Jurkat, Clone E6-1 (cell line): ENCODE results near the gene CNTN2.

Experiments
- DNase-seq: peaks from one replicate; pipeline ENCODE4 v3.0.0-alpha.2; 2011; ENCODE audit warnings: low read depth, low spot score
- H3K4me3 ChIP-seq: 2 replicates; pipeline ENCODE4 v1.5.1; 2011; ENCODE audit warnings: mild to moderate bottlenecking, low read length, control low read depth, moderate library complexity

CNTN2 gene

GRCh38 chr1:205102404-205102803 lies 59.4 kb downstream of the CNTN2 start:
- DNase-seq = no peak
- H3K4me3 ChIP-seq = no peak overlapping the region

- DNase-seq = no peak
- no peak overlapping the region for H3K4me3 ChIP-seq
Observed at GRCh38 chr1:205107327-205107726, 64.3 kb downstream of the CNTN2 start.

- DNase-seq = no peak
- H3K4me3 ChIP-seq = no peak overlapping the region
Observed at GRCh38 chr1:205108464-205108863, 65.5 kb downstream of the CNTN2 start.

GRCh38 chr1:205109269-205109668 lies 66.3 kb downstream of the CNTN2 start:
- no peak for DNase-seq
- no peak overlapping the region for H3K4me3 ChIP-seq

- DNase-seq = no peak
- H3K4me3 ChIP-seq = no peak overlapping the region
Observed at GRCh38 chr1:205109711-205110110, 66.7 kb downstream of the CNTN2 start.

- DNase-seq = no peak
- H3K4me3 ChIP-seq = no peak overlapping the region
Observed at GRCh38 chr1:205111354-205111753, 68.3 kb downstream of the CNTN2 start.

GRCh38 chr1:205118752-205119151 lies 75.7 kb downstream of the CNTN2 start:
- DNase-seq = no peak
- H3K4me3 ChIP-seq = no peak overlapping the region

GRCh38 chr1:205121660-205122488 lies 78.9 kb downstream of the CNTN2 start, which contains the start of gene RBBP5:
RBBP5 (minus strand) TSS chr1:205121978; CDS start chr1:205121873, 105 bp downstream.
- DNase-seq = peak; percentile 98
- peak within 1 kb of the TSS; percentile 80 for H3K4me3 ChIP-seq

- peak overlapping the region; percentile 80 for H3K4me3 ChIP-seq
- DNase-seq = no peak
Observed at GRCh38 chr1:205122489-205122882, 79.5 kb downstream of the CNTN2 start.

GRCh38 chr1:205124726-205125125 lies 81.7 kb downstream of the CNTN2 start:
- H3K4me3 ChIP-seq = no peak overlapping the region
- no peak for DNase-seq

GRCh38 chr1:205127646-205128045 lies 84.6 kb downstream of the CNTN2 start:
- no peak for DNase-seq
- no peak overlapping the region for H3K4me3 ChIP-seq
